WTC11 (cell line): ENCODE results near the gene CLCN7. TPM values are rescaled to one million over a fixed set of nuclear protein-coding genes. Genes with fewer than 3 reads are reported as not detected.

Source experiments
- ATAC-seq: fragments of 200-7000 bp; cut with Tn5 transposase; 2 replicates; pipeline ENCODE4 v1.10.0; 2021; ENCODE audit warnings: mild to moderate bottlenecking, moderate library complexity
- CTCF ChIA-PET: fragments of 300-600 bp; sonication (Branson Sonifier 250); formaldehyde crosslinking; loops from one replicate; lab custom pipeline; 2021; ENCODE audit warnings: antibody characterized with exemption; lab: Charles Lee
- POLR2A ChIA-PET: fragments of 350-600 bp; sonication (Branson Sonifier 250); formaldehyde crosslinking; loops from one replicate; lab custom pipeline; 2021; ENCODE audit warnings: antibody characterized with exemption; lab: Charles Lee
- DNase-seq: peaks from one replicate; pipeline ENCODE4 v3.0.0; 2021; ENCODE audit warnings: low spot score
- H3K27ac Mint-ChIP-seq: 2 replicates; pipeline ENCODE4 v1.8.0; 2021; ENCODE audit warnings: mixed read lengths
- H3K27me3 Mint-ChIP-seq: 2 replicates; pipeline ENCODE4 v1.8.0; 2021; ENCODE audit warnings: low read depth, mild to moderate bottlenecking, moderate library complexity, mixed read lengths
- H3K36me3 Mint-ChIP-seq: 2 replicates; pipeline ENCODE4 v1.8.0; 2021; ENCODE audit warnings: mixed read lengths
- H3K4me1 Mint-ChIP-seq: 2 replicates; pipeline ENCODE4 v1.8.0; 2022; ENCODE audit warnings: mixed read lengths
- H3K4me3 Mint-ChIP-seq: 2 replicates; pipeline ENCODE4 v1.8.0; 2021; ENCODE audit warnings: mild to moderate bottlenecking, moderate library complexity, mixed read lengths
- H3K9me3 Mint-ChIP-seq: 2 replicates; pipeline ENCODE4 v1.8.0; 2021; ENCODE audit warnings: mixed read lengths
- CREB1 ChIP-seq: sonication (generic); formaldehyde crosslinking; IDR thresholded peaks from 2 replicates; pipeline ENCODE4 v1.8.0; 2023; ENCODE audit warnings: mild to moderate bottlenecking, missing genetic modification reagents
- ESRRA ChIP-seq: sonication (generic); formaldehyde crosslinking; IDR thresholded peaks from 2 replicates; pipeline ENCODE4 v1.8.1; 2022; ENCODE audit warnings: mild to moderate bottlenecking, missing genetic modification reagents, borderline replicate concordance
- GTF2I ChIP-seq: fragments of 250-450 bp; sonication (Bioruptor Pico); conservative IDR thresholded peaks from 2 replicates; pipeline ENCODE4 v1.4.0; 2021; ENCODE audit warnings: mild to moderate bottlenecking
- JUN ChIP-seq: sonication (generic); formaldehyde crosslinking; IDR thresholded peaks from 2 replicates; pipeline ENCODE4 v1.8.0; 2023; ENCODE audit warnings: mild to moderate bottlenecking, missing genetic modification reagents
- KAT7 ChIP-seq: sonication (generic); formaldehyde crosslinking; IDR thresholded peaks from 2 replicates; pipeline ENCODE4 v1.8.1; 2023; ENCODE audit warnings: missing genetic modification reagents, mild to moderate bottlenecking, borderline replicate concordance
- MXD4 ChIP-seq: fragments of 250-450 bp; sonication (Bioruptor Pico); IDR thresholded peaks from 2 replicates; pipeline ENCODE4 v1.8.0; 2021; ENCODE audit warnings: mild to moderate bottlenecking, moderate library complexity, borderline replicate concordance
- NFE2L1 ChIP-seq: sonication (generic); formaldehyde crosslinking; IDR thresholded peaks from 2 replicates; pipeline ENCODE4 v1.8.1; 2023; ENCODE audit warnings: missing genetic modification reagents
- TP53 ChIP-seq: sonication (generic); formaldehyde crosslinking; IDR thresholded peaks from 2 replicates; pipeline ENCODE4 v1.8.1; 2023; ENCODE audit warnings: mild to moderate bottlenecking, missing genetic modification reagents
- ZNF317 ChIP-seq: sonication (generic); formaldehyde crosslinking; IDR thresholded peaks from 2 replicates; pipeline ENCODE4 v1.8.1; 2023; ENCODE audit warnings: low read depth, mild to moderate bottlenecking, moderate library complexity, missing genetic modification reagents, borderline replicate concordance
- ZNF671 ChIP-seq: fragments of 250-450 bp; sonication (Bioruptor Pico); IDR thresholded peaks from 2 replicates; pipeline ENCODE4 v1.8.0; 2021; ENCODE audit warnings: mild to moderate bottlenecking
- total RNA-seq: library from RNA; stranded (reverse); gene quantifications from 3 replicates; pipeline ENCODE4 v1.2.3, GENCODE V29; 2021
- TF ChIP-seq, protein P1 (sequence below): sonication (generic); formaldehyde crosslinking; conservative IDR thresholded peaks from 2 replicates; pipeline ENCODE4 v1.8.1; 2023; ENCODE audit warnings: mild to moderate bottlenecking, low read depth, missing genetic modification reagents, moderate library complexity
- TF ChIP-seq, protein P2 (sequence below): sonication (generic); formaldehyde crosslinking; IDR thresholded peaks from 2 replicates; pipeline ENCODE4 v1.8.0; 2022; ENCODE audit warnings: missing genetic modification reagents
- TF ChIP-seq, protein P3 (sequence below): sonication (generic); formaldehyde crosslinking; conservative IDR thresholded peaks from 2 replicates; pipeline ENCODE4 v1.8.1; 2022; ENCODE audit warnings: mild to moderate bottlenecking, missing genetic modification reagents
- TF ChIP-seq, protein P4 (sequence below): fragments of 250-450 bp; sonication (Bioruptor Pico); IDR thresholded peaks from 2 replicates; pipeline ENCODE4 v1.9.0; 2021; ENCODE audit warnings: mild to moderate bottlenecking, borderline replicate concordance
- TF ChIP-seq, protein P5 (sequence below): sonication (generic); formaldehyde crosslinking; IDR thresholded peaks from 2 replicates; pipeline ENCODE4 v1.8.0; 2023; ENCODE audit warnings: missing genetic modification reagents
- TF ChIP-seq, protein P6 (sequence below): sonication (generic); formaldehyde crosslinking; IDR thresholded peaks from 2 replicates; pipeline ENCODE4 v1.8.1; 2023; ENCODE audit warnings: mild to moderate bottlenecking, missing genetic modification reagents

Gene CLCN7
- total RNA-seq, 1 experiment from 2014 or later = 94.1 TPM

DNA sequence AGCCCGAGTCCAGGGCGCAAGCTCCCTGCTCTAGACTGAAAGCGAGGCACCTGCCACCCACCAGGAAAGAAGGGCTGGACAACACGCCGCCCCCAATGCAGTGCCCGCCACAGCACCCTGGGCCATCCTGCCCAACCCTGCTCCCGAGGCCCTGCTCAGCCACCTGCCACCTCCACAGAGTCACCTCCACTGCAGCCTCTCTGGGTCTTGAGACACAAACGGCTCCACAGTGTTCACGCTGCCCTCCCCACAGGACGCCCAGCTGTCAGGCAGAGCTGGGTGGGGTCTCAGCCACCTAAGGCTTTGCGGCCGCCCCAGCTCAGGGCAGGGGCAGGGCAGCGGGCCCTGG, 9.3 kb downstream of the CLCN7 start (continued):
- TF ChIP-seq, protein P1, sequence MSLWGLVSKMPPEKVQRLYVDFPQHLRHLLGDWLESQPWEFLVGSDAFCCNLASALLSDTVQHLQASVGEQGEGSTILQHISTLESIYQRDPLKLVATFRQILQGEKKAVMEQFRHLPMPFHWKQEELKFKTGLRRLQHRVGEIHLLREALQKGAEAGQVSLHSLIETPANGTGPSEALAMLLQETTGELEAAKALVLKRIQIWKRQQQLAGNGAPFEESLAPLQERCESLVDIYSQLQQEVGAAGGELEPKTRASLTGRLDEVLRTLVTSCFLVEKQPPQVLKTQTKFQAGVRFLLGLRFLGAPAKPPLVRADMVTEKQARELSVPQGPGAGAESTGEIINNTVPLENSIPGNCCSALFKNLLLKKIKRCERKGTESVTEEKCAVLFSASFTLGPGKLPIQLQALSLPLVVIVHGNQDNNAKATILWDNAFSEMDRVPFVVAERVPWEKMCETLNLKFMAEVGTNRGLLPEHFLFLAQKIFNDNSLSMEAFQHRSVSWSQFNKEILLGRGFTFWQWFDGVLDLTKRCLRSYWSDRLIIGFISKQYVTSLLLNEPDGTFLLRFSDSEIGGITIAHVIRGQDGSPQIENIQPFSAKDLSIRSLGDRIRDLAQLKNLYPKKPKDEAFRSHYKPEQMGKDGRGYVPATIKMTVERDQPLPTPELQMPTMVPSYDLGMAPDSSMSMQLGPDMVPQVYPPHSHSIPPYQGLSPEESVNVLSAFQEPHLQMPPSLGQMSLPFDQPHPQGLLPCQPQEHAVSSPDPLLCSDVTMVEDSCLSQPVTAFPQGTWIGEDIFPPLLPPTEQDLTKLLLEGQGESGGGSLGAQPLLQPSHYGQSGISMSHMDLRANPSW (CRISPR knock-in tag) = no peak
- TF ChIP-seq TP53 (CRISPR knock-in tag) = no peak
- no peak for TF ChIP-seq KAT7 (CRISPR knock-in tag)
- no peak for TF ChIP-seq ESRRA (CRISPR knock-in tag)
- TF ChIP-seq, protein P2, sequence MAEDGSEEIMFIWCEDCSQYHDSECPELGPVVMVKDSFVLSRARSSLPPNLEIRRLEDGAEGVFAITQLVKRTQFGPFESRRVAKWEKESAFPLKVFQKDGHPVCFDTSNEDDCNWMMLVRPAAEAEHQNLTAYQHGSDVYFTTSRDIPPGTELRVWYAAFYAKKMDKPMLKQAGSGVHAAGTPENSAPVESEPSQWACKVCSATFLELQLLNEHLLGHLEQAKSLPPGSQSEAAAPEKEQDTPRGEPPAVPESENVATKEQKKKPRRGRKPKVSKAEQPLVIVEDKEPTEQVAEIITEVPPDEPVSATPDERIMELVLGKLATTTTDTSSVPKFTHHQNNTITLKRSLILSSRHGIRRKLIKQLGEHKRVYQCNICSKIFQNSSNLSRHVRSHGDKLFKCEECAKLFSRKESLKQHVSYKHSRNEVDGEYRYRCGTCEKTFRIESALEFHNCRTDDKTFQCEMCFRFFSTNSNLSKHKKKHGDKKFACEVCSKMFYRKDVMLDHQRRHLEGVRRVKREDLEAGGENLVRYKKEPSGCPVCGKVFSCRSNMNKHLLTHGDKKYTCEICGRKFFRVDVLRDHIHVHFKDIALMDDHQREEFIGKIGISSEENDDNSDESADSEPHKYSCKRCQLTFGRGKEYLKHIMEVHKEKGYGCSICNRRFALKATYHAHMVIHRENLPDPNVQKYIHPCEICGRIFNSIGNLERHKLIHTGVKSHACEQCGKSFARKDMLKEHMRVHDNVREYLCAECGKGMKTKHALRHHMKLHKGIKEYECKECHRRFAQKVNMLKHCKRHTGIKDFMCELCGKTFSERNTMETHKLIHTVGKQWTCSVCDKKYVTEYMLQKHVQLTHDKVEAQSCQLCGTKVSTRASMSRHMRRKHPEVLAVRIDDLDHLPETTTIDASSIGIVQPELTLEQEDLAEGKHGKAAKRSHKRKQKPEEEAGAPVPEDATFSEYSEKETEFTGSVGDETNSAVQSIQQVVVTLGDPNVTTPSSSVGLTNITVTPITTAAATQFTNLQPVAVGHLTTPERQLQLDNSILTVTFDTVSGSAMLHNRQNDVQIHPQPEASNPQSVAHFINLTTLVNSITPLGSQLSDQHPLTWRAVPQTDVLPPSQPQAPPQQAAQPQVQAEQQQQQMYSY = no peak

DNA sequence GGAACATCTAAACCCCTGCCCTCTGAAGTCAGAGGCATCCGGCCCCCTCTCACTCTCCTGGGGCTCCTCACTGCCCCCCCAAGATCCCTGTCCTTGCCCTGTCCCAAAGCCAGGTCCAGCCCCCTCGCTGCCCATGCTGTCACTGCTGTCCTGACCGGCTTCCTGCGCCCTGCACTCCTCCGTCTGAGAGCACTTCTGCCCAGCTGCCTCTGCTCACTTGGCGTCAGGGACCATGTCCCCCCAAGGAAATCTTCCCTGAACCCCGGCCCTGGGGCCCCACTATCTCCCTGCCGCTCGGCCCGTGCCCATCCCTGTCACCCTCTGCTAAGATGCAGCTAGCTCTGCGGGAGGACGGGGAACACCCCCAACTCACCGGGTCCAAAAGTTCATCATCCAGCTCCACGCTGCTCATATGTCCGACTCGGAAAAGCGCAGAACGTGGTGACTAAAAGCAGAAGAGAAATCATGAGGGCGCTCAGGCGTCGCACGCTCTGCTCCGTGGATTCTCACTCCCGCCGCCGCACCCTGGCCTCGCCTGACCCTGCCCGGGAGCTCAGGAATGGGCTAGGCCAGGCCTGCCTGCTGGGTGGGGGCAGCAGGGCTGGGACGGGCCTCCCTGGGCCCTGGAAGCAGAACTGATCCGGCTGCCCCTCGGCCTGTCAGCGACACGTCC, 9.8 kb downstream of the CLCN7 start:
- TF ChIP-seq ZNF671 (CRISPR knock-in tag) = no peak
- no peak for TF ChIP-seq ESRRA (CRISPR knock-in tag)
- H3K9me3 Mint-ChIP-seq = no peaks in the 10 kb centered on the region
- no peaks in the 10 kb centered on the region for H3K27me3 Mint-ChIP-seq
- H3K4me1 Mint-ChIP-seq = no peaks in the 10 kb centered on the region
- ChIA-PET POLR2A (interaction anchor here (0.6 kb wide), 1 partner anchor 1046 kb away, joined by 5 read pairs; no protein-coding TSS in a partner anchor), CTCF (interaction anchor here (1.4 kb wide), 1 partner anchor 38 kb away, joined by 3 read pairs; no protein-coding TSS in a partner anchor)
- H3K27ac Mint-ChIP-seq = no peak overlapping the region
- ATAC-seq = no peak
- no peak overlapping the region for H3K4me3 Mint-ChIP-seq
- no peaks in the 10 kb centered on the region for H3K36me3 Mint-ChIP-seq
- DNase-seq = peak; percentile 7

DNA sequence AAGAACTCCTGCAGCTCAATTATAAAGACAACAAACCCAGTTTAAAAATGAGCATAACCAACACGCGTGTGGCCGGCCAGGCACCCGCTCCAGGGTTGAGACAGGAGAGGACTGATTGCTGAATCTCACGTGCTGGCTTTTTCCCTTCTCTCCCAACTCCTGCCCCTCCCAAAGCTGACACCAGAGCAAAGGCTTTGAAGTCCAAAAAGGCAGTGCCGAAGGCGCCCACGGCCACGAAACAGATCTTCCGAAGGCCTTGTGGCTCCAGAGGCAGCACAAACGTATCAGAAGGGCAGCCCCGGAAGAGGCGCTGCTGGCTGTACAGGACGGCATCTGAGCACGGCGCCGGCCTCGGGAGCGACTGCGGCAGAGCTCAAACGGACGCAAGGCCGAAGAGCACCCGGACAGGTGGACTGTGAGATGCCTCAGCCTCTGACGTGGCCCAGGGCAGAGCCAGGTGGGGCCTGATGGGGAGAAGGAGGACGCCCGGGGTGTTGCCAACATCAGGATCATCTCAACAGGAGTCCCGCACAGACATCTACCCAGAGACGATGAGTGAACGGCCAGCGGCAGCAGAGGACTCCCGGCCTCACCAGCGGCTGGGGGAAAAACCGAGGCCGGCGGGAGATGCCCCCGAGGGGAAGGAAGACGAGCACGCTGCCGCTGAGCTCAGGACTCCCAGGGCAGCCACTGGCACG, 10.5 kb downstream of the CLCN7 start:
- POLR2A ChIA-PET = no interaction called here
- DNase-seq (peak; percentile 6), ATAC-seq (no peak)
- Mint-ChIP-seq H3K9me3 (no peaks in the 10 kb centered on the region), H3K27me3 (no peaks in the 10 kb centered on the region), H3K4me3 (no peak overlapping the region), H3K36me3 (no peaks in the 10 kb centered on the region)
- CTCF ChIA-PET = no interaction called here
- TF ChIP-seq ESRRA (CRISPR knock-in tag) (no peak), JUN (CRISPR knock-in tag) (no peak), ZNF317 (CRISPR knock-in tag) (no peak), MXD4 (CRISPR knock-in tag) (no peak), CREB1 (CRISPR knock-in tag) (no peak), GTF2I (no peak), NFE2L1 (CRISPR knock-in tag) (no peak)
- TF ChIP-seq, protein P3, sequence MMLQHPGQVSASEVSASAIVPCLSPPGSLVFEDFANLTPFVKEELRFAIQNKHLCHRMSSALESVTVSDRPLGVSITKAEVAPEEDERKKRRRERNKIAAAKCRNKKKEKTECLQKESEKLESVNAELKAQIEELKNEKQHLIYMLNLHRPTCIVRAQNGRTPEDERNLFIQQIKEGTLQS = no peak
- TF ChIP-seq, protein P4, sequence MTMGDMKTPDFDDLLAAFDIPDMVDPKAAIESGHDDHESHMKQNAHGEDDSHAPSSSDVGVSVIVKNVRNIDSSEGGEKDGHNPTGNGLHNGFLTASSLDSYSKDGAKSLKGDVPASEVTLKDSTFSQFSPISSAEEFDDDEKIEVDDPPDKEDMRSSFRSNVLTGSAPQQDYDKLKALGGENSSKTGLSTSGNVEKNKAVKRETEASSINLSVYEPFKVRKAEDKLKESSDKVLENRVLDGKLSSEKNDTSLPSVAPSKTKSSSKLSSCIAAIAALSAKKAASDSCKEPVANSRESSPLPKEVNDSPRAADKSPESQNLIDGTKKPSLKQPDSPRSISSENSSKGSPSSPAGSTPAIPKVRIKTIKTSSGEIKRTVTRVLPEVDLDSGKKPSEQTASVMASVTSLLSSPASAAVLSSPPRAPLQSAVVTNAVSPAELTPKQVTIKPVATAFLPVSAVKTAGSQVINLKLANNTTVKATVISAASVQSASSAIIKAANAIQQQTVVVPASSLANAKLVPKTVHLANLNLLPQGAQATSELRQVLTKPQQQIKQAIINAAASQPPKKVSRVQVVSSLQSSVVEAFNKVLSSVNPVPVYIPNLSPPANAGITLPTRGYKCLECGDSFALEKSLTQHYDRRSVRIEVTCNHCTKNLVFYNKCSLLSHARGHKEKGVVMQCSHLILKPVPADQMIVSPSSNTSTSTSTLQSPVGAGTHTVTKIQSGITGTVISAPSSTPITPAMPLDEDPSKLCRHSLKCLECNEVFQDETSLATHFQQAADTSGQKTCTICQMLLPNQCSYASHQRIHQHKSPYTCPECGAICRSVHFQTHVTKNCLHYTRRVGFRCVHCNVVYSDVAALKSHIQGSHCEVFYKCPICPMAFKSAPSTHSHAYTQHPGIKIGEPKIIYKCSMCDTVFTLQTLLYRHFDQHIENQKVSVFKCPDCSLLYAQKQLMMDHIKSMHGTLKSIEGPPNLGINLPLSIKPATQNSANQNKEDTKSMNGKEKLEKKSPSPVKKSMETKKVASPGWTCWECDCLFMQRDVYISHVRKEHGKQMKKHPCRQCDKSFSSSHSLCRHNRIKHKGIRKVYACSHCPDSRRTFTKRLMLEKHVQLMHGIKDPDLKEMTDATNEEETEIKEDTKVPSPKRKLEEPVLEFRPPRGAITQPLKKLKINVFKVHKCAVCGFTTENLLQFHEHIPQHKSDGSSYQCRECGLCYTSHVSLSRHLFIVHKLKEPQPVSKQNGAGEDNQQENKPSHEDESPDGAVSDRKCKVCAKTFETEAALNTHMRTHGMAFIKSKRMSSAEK = no peak
- TF ChIP-seq, protein P5, sequence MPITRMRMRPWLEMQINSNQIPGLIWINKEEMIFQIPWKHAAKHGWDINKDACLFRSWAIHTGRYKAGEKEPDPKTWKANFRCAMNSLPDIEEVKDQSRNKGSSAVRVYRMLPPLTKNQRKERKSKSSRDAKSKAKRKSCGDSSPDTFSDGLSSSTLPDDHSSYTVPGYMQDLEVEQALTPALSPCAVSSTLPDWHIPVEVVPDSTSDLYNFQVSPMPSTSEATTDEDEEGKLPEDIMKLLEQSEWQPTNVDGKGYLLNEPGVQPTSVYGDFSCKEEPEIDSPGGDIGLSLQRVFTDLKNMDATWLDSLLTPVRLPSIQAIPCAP (CRISPR knock-in tag) = no peak
- TF ChIP-seq, protein P6, sequence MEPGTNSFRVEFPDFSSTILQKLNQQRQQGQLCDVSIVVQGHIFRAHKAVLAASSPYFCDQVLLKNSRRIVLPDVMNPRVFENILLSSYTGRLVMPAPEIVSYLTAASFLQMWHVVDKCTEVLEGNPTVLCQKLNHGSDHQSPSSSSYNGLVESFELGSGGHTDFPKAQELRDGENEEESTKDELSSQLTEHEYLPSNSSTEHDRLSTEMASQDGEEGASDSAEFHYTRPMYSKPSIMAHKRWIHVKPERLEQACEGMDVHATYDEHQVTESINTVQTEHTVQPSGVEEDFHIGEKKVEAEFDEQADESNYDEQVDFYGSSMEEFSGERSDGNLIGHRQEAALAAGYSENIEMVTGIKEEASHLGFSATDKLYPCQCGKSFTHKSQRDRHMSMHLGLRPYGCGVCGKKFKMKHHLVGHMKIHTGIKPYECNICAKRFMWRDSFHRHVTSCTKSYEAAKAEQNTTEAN (CRISPR knock-in tag) = no peak
- TF ChIP-seq, all 79 proteins: peak for 0
- Mint-ChIP-seq H3K4me1 (no peaks in the 10 kb centered on the region), H3K27ac (no peak overlapping the region)
